OCI-LY7 (cell line): Measurements from ENCODE around the gene SLC9A3. TPM values are rescaled to one million over a fixed set of nuclear protein-coding genes. Genes with fewer than 3 reads are reported as not detected.

Source experiments
- BruUV-seq: library from RNA; stranded (reverse); fragments of 400-500 nt; replicated peaks from 2 replicates; lab custom pipeline; 2021; lab: Mats Ljungman, UMichigan
- CTCF ChIA-PET: fragments of 300-600 bp; sonication (Branson Sonifier 250); formaldehyde crosslinking; loops from one replicate; lab custom pipeline; 2022; ENCODE audit warnings: antibody characterized with exemption; ENCODE audit not compliant: unreplicated experiment; lab: Charles Lee
- POLR2A ChIA-PET: fragments of 300-600 bp; sonication (Branson Sonifier 250); formaldehyde crosslinking; loops from one replicate; lab custom pipeline; 2022; ENCODE audit warnings: antibody characterized with exemption; lab: Charles Lee
- DNase-seq: peaks from one replicate; pipeline ENCODE4 v3.0.0-alpha.2; 2015; ENCODE audit warnings: low spot score
- H2AFZ ChIP-seq: fragments of 200-600 bp; sonication (generic), shearing (Covaris generic); 2 replicates; pipeline ENCODE4 v1.6.1; 2014; ENCODE audit warnings: mild to moderate bottlenecking, antibody characterized with exemption, low read length, moderate library complexity
- H3K27ac ChIP-seq: fragments of 200-600 bp; sonication (generic); 2 replicates; pipeline ENCODE4 v1.5.1; 2014; ENCODE audit warnings: mixed run types, low read depth, mild to moderate bottlenecking, moderate library complexity, low read length, inconsistent platforms; ENCODE audit not compliant: poor library complexity, severe bottlenecking
- H3K36me3 ChIP-seq: fragments of 200-600 bp; sonication (generic); 2 replicates; pipeline ENCODE4 v1.6.1; 2014; ENCODE audit warnings: mild to moderate bottlenecking, antibody characterized with exemption, low read length, moderate library complexity, mixed read lengths; ENCODE audit not compliant: insufficient read depth
- H3K4me1 ChIP-seq: fragments of 200-600 bp; sonication (generic); 2 replicates; pipeline ENCODE4 v1.5.1; 2014; ENCODE audit warnings: mild to moderate bottlenecking, low read length; ENCODE audit not compliant: insufficient read depth, poor library complexity, severe bottlenecking
- H3K4me2 ChIP-seq: fragments of 200-600 bp; sonication (generic); 2 replicates; pipeline ENCODE4 v1.6.1; 2014; ENCODE audit warnings: mild to moderate bottlenecking, low read length
- H3K4me3 ChIP-seq: fragments of 200-600 bp; sonication (generic); 2 replicates; pipeline ENCODE4 v1.5.1; 2014; ENCODE audit warnings: mild to moderate bottlenecking, low read depth, low read length; ENCODE audit not compliant: poor library complexity, severe bottlenecking
- H3K79me2 ChIP-seq: fragments of 200-600 bp; sonication (generic); 2 replicates; pipeline ENCODE4 v1.6.1; 2016; ENCODE audit warnings: low read depth, mild to moderate bottlenecking, low read length, moderate library complexity, mixed read lengths; ENCODE audit not compliant: insufficient read depth
- H3K9me2 ChIP-seq: fragments of 200-600 bp; sonication (generic); 2 replicates; pipeline ENCODE4 v1.6.1; 2016; ENCODE audit warnings: mild to moderate bottlenecking, low read length, mixed read lengths; ENCODE audit not compliant: insufficient read depth
- H3K9me3 ChIP-seq: fragments of 200-600 bp; sonication (generic); 2 replicates; pipeline ENCODE4 v1.6.1; 2014; ENCODE audit warnings: mild to moderate bottlenecking, mixed run types, low read length, mixed read lengths
- H4K20me1 ChIP-seq: fragments of 200-600 bp; sonication (generic); 2 replicates; pipeline ENCODE4 v1.6.1; 2014; ENCODE audit warnings: mild to moderate bottlenecking, antibody characterized with exemption, low read length, moderate library complexity, mixed read lengths; ENCODE audit not compliant: insufficient read depth
- EZH2phosphoT487 ChIP-seq: fragments of 200-600 bp; sonication (generic); IDR thresholded peaks from 2 replicates; pipeline ENCODE4 v1.6.1; 2018; ENCODE audit warnings: low read depth, borderline replicate concordance, mild to moderate bottlenecking, mixed run types, antibody characterized with exemption, low read length, moderate library complexity, mixed read lengths
- intact Hi-C: fragments of 100-400 bp; cut with micrococcal nuclease; formaldehyde crosslinking; loops from one replicate; pipeline ENCODE4 v1.10.0; 2022; ENCODE audit not compliant: unreplicated experiment
- total RNA-seq, 2 experiments: library from RNA; depleted of rRNA in 1 of 2; stranded (reverse); fragments of >200 nt in 1 of 2; shearing (Covaris generic) in 1 of 2; gene quantifications; 2 replicates each; pipeline ENCODE4 v1.2.3, GENCODE V29; 2014 to 2022
- TF ChIP-seq, protein P1 (sequence below): fragments of 200-600 bp; sonication (generic); conservative IDR thresholded peaks from 2 replicates; pipeline ENCODE4 v1.5.1; 2014; ENCODE audit warnings: mild to moderate bottlenecking, antibody characterized with exemption, low read length, moderate library complexity, mixed read lengths

Gene SLC9A3
- total RNA-seq, 2 experiments from 2014 or later, result 2.0 to 4.3 TPM

DNA sequence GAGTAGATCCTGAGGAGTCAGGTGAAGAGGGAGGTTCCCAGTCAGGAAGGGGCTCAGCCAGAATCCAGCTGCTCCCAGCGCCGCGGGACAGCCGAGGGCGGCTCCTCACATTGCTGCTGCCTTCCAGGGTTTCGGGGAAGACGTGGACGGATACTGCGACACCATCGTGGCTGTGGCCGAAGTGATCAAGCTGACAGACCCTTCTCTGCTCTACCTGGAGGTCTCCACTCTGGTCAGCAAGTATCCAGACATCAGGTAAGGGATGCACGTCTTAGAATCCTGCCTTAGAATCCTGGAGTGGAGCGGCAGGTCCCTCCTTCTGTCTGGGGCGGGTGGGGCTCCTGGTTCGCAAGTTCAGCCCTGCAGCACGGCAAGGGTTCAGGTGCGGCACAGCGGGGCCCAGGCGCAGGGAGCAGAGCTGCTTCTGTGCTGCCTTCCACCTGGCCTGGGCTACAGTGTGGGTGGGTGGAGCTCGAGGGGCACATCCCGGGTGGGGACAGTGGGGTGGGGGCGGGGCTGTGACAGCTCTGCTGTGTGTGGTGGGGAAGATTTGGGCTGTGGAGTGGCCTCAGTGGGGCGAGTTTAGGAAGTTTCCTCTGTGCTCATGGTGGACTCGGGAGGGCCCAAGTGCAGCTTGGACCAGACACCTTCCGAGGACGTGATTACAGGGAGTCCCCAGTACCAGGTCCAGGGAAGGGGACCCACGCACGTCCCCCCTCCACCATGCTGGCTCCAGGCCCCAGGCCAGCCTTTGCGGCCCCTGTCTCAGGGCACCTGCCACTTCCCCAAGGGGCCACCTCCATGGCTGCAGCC lies 58.5 kb downstream of the SLC9A3 start:
- no peaks in the 10 kb centered on the region for H4K20me1 ChIP-seq
- H3K4me3 ChIP-seq, result no peak overlapping the region
- peaks cover 5% of the 10 kb centered on the region for H3K4me1 ChIP-seq
- H3K4me2 ChIP-seq, result no peak overlapping the region
- H3K9me2 ChIP-seq, result no peaks in the 10 kb centered on the region
- no peak overlapping the region for H3K27ac ChIP-seq
- peaks cover 56% of the 10 kb centered on the region for H3K36me3 ChIP-seq
- H3K79me2 ChIP-seq, result no peaks in the 10 kb centered on the region
- TF ChIP-seq EZH2phosphoT487, result no peak
- TF ChIP-seq, protein P1, sequence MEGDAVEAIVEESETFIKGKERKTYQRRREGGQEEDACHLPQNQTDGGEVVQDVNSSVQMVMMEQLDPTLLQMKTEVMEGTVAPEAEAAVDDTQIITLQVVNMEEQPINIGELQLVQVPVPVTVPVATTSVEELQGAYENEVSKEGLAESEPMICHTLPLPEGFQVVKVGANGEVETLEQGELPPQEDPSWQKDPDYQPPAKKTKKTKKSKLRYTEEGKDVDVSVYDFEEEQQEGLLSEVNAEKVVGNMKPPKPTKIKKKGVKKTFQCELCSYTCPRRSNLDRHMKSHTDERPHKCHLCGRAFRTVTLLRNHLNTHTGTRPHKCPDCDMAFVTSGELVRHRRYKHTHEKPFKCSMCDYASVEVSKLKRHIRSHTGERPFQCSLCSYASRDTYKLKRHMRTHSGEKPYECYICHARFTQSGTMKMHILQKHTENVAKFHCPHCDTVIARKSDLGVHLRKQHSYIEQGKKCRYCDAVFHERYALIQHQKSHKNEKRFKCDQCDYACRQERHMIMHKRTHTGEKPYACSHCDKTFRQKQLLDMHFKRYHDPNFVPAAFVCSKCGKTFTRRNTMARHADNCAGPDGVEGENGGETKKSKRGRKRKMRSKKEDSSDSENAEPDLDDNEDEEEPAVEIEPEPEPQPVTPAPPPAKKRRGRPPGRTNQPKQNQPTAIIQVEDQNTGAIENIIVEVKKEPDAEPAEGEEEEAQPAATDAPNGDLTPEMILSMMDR, result no peak
- no peak for DNase-seq
- ChIA-PET CTCF (no interaction called here), POLR2A (no interaction called here)
- intact Hi-C loops, result no loop called here
- H3K9me3 ChIP-seq, result no peaks in the 10 kb centered on the region
- BruUV-seq, result no TSS peak
- no peak overlapping the region for H2AFZ ChIP-seq

DNA sequence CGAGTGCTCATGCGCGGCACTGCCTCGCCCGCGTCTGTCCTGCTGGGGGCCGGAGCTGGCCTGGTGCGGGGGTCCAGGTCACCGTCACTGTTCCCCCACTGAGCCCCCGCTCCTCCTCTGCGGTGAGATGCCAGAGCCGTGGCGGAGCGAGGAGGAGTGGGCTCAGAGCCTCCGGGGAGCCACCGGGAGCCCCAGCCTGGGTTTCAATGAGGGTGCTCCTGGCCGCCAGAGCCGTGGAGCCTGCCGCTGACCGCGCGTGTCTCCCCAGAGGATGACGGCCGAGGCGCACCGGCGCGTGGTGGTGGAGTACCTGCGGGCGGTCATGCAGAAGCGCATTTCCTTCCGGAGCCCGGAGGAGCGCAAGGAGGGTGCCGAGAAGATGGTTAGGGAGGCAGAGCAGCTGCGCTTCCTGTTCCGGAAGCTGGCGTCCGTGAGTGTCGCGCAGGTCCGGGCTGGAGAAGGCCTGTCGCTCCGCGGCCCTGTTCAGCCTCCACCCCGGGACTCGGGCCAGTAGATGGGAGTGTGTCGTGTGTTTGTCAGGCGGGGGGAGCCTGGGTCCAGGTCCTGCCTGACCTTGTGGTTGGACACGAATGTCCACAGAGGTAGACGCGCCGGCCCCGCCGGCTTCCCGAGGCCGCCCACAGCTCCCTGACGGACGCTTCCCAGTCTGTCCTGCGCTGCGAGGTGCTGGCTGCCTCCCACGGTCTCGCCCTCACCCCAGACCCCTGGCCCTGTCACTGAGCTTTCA lies 59.2 kb downstream of the SLC9A3 start:
- Histone ChIP-seq H3K79me2 (no peaks in the 10 kb centered on the region), H3K36me3 (peaks cover 59% of the 10 kb centered on the region), H2AFZ (no peak overlapping the region), H3K4me2 (no peak overlapping the region), H3K9me3 (no peaks in the 10 kb centered on the region), H3K27ac (no peak overlapping the region), H4K20me1 (no peaks in the 10 kb centered on the region), H3K4me3 (no peak overlapping the region), H3K4me1 (no peaks in the 10 kb centered on the region), H3K9me2 (no peaks in the 10 kb centered on the region)
- no peak for DNase-seq
- POLR2A ChIA-PET, result no interaction called here
- BruUV-seq, result no TSS peak
- CTCF ChIA-PET, result no interaction called here
- TF ChIP-seq, protein P1, result no peak
- no peak for TF ChIP-seq EZH2phosphoT487
- intact Hi-C loops, result no loop called here
